HepG2 (cell line): ENCODE measurements around the gene MRPS10. TPM values are rescaled to one million over a fixed set of nuclear protein-coding genes. Genes with fewer than 3 reads are reported as not detected.

Experiments
- ADNP ChIP-seq: sonication (generic); formaldehyde crosslinking; IDR thresholded peaks from 2 replicates; pipeline ENCODE4 v1.4.0; 2020; ENCODE audit warnings: missing genetic modification reagents
- BORCS8-MEF2B ChIP-seq: sonication (generic); formaldehyde crosslinking; IDR thresholded peaks from 2 replicates; pipeline ENCODE4 v1.8.0; 2022; ENCODE audit warnings: mild to moderate bottlenecking, missing genetic modification reagents
- ELF4 ChIP-seq: sonication (generic); formaldehyde crosslinking; IDR thresholded peaks from 2 replicates; pipeline ENCODE4 v1.5.0; 2020; ENCODE audit warnings: missing genetic modification reagents, mild to moderate bottlenecking, moderate library complexity, borderline replicate concordance
- KLF6 ChIP-seq: IDR thresholded peaks from 2 replicates; pipeline ENCODE4 v1.8.0; 2016; ENCODE audit warnings: missing biosample characterization, missing genetic modification reagents
- KMT2A ChIP-seq: sonication (generic); formaldehyde crosslinking; IDR thresholded peaks from 2 replicates; pipeline ENCODE4 v1.4.0; 2020; ENCODE audit warnings: missing genetic modification reagents
- PHF5A ChIP-seq: IDR thresholded peaks from one replicate; pipeline ENCODE4 v1.6.1; 2018; ENCODE audit warnings: low read depth, missing genetic modification reagents; ENCODE audit not compliant: unreplicated experiment
- PITX1 ChIP-seq: sonication (generic); formaldehyde crosslinking; IDR thresholded peaks from 2 replicates; pipeline ENCODE4 v1.5.1; 2020; ENCODE audit warnings: mild to moderate bottlenecking, missing genetic modification reagents
- SALL1 ChIP-seq: sonication (generic); formaldehyde crosslinking; IDR thresholded peaks from 2 replicates; pipeline ENCODE4 v1.8.0; 2022; ENCODE audit warnings: mild to moderate bottlenecking, missing genetic modification reagents
- SAP130 ChIP-seq: IDR thresholded peaks from 2 replicates; pipeline ENCODE4 v1.6.1; 2016; ENCODE audit warnings: low read depth
- TGIF2 ChIP-seq: IDR thresholded peaks from 2 replicates; pipeline ENCODE4 v1.6.1; 2016; ENCODE audit warnings: control low read depth, missing compliant biosample characterization
- ZNF143 ChIP-seq: sonication (generic); formaldehyde crosslinking; IDR thresholded peaks from 2 replicates; pipeline ENCODE4 v1.4.0; 2020; ENCODE audit warnings: missing genetic modification reagents
- ZNF207 ChIP-seq: fragments of 450-650 bp; IDR thresholded peaks from 2 replicates; pipeline ENCODE4 v1.6.1; 2016; ENCODE audit warnings: antibody characterized with exemption, borderline replicate concordance
- ZNF274 ChIP-seq: sonication (generic); formaldehyde crosslinking; IDR thresholded peaks from 2 replicates; pipeline ENCODE4 v1.5.1; 2020; ENCODE audit warnings: mild to moderate bottlenecking, missing genetic modification reagents
- ZNF619 ChIP-seq: sonication (generic); formaldehyde crosslinking; IDR thresholded peaks from 2 replicates; pipeline ENCODE4 v1.4.0; 2020; ENCODE audit warnings: mild to moderate bottlenecking, missing genetic modification reagents
- ZNF891 ChIP-seq: sonication (generic); formaldehyde crosslinking; IDR thresholded peaks from 2 replicates; pipeline ENCODE4 v1.5.0; 2020; ENCODE audit warnings: mild to moderate bottlenecking, missing genetic modification reagents
- polyA plus RNA-seq, 8 experiments: library from polyadenylated mRNA; depleted of rRNA in 3 of 8; stranded (reverse) in 7 of 8; unstranded in 1 of 8; fragments of >200 nt; fragmentation: Illumina TruSeq in 4 of 8; extraction: Trizol in 4 of 8; gene quantifications; 2 replicates each; pipeline versions ENCODE4 v1.2.1 to v1.2.3, GENCODE V29; 2011 to 2016; ENCODE audit warnings: low read depth in 4 of 8, missing spikeins in 1 of 8, mixed read lengths in 1 of 8; ENCODE audit not compliant: insufficient read depth in 1 of 8
- total RNA-seq, 5 experiments: library from RNA; depleted of rRNA; stranded (reverse); fragments of >200 nt; fragmentation: Illumina TruSeq; extraction: Trizol; gene quantifications; 2 replicates each; pipeline ENCODE4 v1.2.3, GENCODE V29; 2016; ENCODE audit warnings: low read depth in 1 of 5
- TF ChIP-seq, protein P1 (sequence below): sonication (generic); formaldehyde crosslinking; IDR thresholded peaks from 2 replicates; pipeline ENCODE4 v1.5.0; 2020; ENCODE audit warnings: missing genetic modification reagents, mild to moderate bottlenecking, borderline replicate concordance
- TF ChIP-seq, protein P2 (sequence below): sonication (generic); formaldehyde crosslinking; IDR thresholded peaks from 2 replicates; pipeline ENCODE4 v1.8.0; 2022; ENCODE audit warnings: low read depth, missing genetic modification reagents
- TF ChIP-seq, protein P3 (sequence below): sonication (generic); formaldehyde crosslinking; IDR thresholded peaks from 2 replicates; pipeline ENCODE4 v1.4.0; 2020; ENCODE audit warnings: missing genetic modification reagents, borderline replicate concordance
- TF ChIP-seq, protein P4 (sequence below): fragments of 450-650 bp; IDR thresholded peaks from 2 replicates; pipeline ENCODE4 v1.6.1; 2016
- TF ChIP-seq, protein P5 (sequence below): sonication (generic); formaldehyde crosslinking; IDR thresholded peaks from 2 replicates; pipeline ENCODE4 v1.8.1; 2023; ENCODE audit warnings: mild to moderate bottlenecking, missing genetic modification reagents
- TF ChIP-seq, protein P6 (sequence below): sonication (generic); formaldehyde crosslinking; conservative IDR thresholded peaks from 2 replicates; pipeline ENCODE4 v1.8.1; 2023; ENCODE audit warnings: missing genetic modification reagents

MRPS10 gene
- total and polyA plus RNA-seq, 2 of the 13 experiments (the other 11 are each of a cell fraction or from before 2014, with no cell fraction given): 31.7 to 54.6 TPM

DNA sequence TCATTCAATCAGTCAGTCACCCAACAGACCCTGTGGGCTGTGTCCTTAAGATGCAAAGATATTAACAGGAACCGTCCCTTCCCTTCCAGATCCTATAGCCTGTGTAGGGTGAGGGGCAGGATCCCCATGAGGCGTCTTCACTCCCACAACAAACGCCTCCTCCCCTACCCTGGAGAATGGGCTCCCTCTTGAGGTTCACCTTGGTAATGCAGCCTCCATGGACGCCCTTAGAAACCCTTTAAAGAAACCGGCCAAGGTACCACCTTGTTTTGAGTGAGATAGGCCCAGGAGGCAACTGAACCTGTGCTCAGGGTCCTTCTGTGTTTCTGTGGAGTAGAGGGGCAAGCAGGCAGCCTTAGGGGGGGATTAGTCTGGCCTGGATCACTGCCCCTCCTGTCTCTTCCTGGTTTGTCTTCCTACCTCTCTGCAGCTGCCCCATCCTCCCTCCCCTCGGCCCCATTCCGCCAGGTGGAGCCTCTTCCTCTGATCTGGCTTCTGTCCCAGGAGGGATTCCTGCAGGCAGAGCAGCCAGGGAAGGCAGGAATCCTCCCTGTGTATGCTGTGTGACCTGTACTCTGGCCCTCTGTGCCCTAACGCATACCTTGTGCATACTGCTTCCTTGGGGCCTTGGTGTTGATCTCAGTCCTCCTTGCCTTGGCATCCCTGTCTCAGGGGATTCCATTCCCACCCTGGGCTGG, 51.1 kb downstream of the MRPS10 start (continued):
- TF ChIP-seq, protein P1, sequence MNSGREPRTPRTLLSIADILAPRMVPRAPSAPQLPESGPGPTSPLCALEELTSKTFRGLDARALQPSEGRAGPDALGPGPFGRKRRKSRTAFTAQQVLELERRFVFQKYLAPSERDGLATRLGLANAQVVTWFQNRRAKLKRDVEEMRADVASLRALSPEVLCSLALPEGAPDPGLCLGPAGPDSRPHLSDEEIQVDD (CRISPR knock-in tag): no peak
- TF ChIP-seq, protein P2, sequence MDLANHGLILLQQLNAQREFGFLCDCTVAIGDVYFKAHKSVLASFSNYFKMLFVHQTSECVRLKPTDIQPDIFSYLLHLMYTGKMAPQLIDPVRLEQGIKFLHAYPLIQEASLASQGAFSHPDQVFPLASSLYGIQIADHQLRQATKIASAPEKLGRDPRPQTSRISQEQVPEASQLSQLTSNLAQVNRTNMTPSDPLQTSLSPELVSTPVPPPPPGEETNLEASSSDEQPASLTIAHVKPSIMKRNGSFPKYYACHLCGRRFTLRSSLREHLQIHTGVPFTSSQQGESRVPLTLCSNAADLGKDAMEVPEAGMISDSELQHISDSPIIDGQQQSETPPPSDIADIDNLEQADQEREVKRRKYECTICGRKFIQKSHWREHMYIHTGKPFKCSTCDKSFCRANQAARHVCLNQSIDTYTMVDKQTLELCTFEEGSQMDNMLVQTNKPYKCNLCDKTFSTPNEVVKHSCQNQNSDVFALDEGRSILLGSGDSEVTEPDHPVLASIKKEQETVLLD (CRISPR knock-in tag): no peak
- TF ChIP-seq TGIF2 (CRISPR knock-in tag): 0 out of 2 replicates have a peak, but pooled peaks have one; percentile 39
- no peak for TF ChIP-seq ZNF274 (CRISPR knock-in tag)
- TF ChIP-seq ZNF619 (CRISPR knock-in tag): 0 out of 2 replicates have a peak, but pooled peaks have one; percentile 49
- 0 out of 2 replicates have a peak, but pooled peaks have one; percentile 27 for TF ChIP-seq BORCS8-MEF2B (CRISPR knock-in tag)
- 0 out of 2 replicates have a peak, but pooled peaks have one; percentile 58 for TF ChIP-seq ELF4 (CRISPR knock-in tag)
- TF ChIP-seq, protein P3, sequence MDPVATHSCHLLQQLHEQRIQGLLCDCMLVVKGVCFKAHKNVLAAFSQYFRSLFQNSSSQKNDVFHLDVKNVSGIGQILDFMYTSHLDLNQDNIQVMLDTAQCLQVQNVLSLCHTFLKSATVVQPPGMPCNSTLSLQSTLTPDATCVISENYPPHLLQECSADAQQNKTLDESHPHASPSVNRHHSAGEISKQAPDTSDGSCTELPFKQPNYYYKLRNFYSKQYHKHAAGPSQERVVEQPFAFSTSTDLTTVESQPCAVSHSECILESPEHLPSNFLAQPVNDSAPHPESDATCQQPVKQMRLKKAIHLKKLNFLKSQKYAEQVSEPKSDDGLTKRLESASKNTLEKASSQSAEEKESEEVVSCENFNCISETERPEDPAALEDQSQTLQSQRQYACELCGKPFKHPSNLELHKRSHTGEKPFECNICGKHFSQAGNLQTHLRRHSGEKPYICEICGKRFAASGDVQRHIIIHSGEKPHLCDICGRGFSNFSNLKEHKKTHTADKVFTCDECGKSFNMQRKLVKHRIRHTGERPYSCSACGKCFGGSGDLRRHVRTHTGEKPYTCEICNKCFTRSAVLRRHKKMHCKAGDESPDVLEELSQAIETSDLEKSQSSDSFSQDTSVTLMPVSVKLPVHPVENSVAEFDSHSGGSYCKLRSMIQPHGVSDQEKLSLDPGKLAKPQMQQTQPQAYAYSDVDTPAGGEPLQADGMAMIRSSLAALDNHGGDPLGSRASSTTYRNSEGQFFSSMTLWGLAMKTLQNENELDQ (CRISPR knock-in tag): 0 out of 2 replicates have a peak, but pooled peaks have one; percentile 30
- TF ChIP-seq ZNF891 (CRISPR knock-in tag): peak; percentile 77
- TF ChIP-seq SAP130: peak; percentile 48
- TF ChIP-seq, protein P4, sequence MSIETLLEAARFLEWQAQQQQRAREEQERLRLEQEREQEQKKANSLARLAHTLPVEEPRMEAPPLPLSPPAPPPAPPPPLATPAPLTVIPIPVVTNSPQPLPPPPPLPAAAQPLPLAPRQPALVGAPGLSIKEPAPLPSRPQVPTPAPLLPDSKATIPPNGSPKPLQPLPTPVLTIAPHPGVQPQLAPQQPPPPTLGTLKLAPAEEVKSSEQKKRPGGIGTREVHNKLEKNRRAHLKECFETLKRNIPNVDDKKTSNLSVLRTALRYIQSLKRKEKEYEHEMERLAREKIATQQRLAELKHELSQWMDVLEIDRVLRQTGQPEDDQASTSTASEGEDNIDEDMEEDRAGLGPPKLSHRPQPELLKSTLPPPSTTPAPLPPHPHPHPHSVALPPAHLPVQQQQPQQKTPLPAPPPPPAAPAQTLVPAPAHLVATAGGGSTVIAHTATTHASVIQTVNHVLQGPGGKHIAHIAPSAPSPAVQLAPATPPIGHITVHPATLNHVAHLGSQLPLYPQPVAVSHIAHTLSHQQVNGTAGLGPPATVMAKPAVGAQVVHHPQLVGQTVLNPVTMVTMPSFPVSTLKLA: no peak
- TF ChIP-seq KMT2A: no peak
- TF ChIP-seq ZNF207: no peak
- TF ChIP-seq ADNP: no peak
- TF ChIP-seq PHF5A (CRISPR knock-in tag): no peak
- TF ChIP-seq, protein P5, sequence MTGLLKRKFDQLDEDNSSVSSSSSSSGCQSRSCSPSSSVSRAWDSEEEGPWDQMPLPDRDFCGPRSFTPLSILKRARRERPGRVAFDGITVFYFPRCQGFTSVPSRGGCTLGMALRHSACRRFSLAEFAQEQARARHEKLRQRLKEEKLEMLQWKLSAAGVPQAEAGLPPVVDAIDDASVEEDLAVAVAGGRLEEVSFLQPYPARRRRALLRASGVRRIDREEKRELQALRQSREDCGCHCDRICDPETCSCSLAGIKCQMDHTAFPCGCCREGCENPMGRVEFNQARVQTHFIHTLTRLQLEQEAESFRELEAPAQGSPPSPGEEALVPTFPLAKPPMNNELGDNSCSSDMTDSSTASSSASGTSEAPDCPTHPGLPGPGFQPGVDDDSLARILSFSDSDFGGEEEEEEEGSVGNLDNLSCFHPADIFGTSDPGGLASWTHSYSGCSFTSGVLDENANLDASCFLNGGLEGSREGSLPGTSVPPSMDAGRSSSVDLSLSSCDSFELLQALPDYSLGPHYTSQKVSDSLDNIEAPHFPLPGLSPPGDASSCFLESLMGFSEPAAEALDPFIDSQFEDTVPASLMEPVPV (CRISPR knock-in tag): no peak
- no peak for TF ChIP-seq KLF6 (CRISPR knock-in tag)
- peak; percentile 39; the same call in 1 of the 2 replicates for TF ChIP-seq PITX1 (CRISPR knock-in tag)
- TF ChIP-seq ZNF143 (CRISPR knock-in tag): no peak
- TF ChIP-seq SALL1 (CRISPR knock-in tag): peak; percentile 58; the same call in 1 of the 2 replicates
- TF ChIP-seq, protein P6, sequence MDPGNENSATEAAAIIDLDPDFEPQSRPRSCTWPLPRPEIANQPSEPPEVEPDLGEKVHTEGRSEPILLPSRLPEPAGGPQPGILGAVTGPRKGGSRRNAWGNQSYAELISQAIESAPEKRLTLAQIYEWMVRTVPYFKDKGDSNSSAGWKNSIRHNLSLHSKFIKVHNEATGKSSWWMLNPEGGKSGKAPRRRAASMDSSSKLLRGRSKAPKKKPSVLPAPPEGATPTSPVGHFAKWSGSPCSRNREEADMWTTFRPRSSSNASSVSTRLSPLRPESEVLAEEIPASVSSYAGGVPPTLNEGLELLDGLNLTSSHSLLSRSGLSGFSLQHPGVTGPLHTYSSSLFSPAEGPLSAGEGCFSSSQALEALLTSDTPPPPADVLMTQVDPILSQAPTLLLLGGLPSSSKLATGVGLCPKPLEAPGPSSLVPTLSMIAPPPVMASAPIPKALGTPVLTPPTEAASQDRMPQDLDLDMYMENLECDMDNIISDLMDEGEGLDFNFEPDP: no peak
